ENCODE data around the gene WBP1.
A peak's percentile ranks its signal among the peaks of the same experiment; 100 is the strongest.
"Not testable (repeated sequence)": the region's sequence is repeated elsewhere in the genome, so short reads cannot be mapped to it uniquely, and the experiment has no call there.

WBP1 gene

DNA sequence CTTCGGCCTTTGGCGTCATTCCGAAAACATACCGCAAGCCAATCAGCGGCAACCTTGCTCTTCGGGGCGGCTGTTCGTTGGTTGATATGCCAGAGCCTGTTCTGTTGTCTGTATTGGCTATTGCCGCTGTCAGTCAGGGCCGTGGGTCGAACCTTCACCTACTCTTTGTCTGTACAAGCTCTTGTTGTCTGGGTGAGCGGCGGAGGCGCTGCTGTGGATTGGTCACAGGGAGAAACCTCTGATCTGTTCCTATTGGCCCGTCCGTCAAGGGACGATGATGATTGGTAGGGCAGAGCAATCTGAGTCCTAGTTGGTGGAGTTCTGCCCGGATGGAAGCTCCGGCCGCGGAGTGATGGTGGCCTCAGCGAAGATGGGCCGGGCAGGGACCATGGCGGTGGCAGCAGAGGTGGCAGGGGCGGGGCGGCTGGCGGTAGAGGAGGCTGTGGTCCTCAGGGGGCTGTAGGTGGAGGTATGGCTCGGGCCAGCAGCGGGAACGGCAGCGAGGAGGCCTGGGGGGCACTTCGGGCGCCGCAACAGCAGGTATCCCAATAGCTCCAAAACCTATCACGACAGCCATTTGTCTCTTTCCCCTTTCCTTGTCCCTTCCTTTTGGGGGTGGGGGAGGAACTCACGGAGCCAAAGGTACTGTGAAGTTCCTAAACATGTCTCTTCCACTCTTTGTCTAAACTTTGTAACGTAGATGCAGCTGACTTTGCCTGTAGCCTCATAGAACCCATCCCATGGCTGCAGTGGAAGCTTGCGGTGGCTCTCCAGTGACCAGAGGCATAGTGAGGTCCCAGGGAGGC is at the start of gene WBP1:
Gene WBP1 (plus strand): TSS at position 307 of the 806 bp plus-strand sequence. CDS start 165 bp downstream, at position 472.
- peak; percentile 99 for DNase-seq

DNA sequence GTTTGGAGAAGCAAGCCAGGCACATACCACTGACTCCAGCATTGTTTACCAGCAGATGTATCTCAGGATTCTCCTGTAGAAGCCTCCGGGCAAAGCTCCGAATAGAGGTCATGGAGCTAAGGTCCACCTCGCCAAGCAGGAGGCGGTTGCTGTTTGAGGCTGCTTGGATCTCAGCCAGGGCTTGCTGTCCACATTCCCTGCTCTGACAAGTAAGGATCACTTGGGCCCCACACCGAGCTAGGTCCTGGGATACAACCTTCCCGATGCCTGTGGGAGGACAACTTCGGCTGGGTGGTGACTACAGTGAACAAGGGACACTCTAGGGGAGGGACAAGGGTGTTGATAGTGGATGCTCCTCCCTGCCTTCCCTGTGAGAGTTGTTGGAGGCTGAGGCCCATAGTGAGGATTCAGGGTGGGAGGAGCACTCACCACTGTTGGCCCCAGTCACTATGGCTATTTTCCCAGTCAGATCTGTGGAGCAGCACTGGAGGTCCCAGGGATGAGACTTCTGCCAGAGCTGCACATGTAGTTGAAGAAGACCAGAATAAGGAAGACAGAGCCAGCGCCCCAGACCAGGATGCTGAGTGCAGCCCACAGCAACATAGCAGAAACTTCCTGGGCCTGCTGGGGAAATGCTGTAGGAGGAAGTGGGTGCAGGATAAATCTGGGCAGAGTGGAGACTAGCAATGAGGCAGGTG is 45.1 kb upstream of the WBP1 start:
- DNase-seq = no peak

DNA sequence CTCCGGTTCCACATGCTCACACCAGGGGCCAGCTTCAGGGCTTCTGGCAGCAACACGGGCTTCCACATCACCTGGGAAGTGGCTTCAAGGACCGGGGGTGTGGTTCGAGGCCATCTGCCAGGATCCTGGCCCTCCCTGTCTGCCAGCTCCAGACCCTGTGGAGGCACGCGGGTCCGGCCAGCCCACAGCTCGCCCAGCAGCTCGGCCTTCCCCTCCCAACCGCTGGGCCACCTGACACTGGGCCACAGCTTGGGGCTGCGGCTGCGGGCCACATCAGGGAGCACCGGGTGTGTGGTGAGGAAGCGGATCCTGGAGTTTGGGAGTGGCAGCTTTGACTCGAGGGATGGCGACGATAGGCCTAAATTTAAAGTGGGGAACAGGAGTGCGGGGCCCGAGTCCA is 43.8 kb upstream of the WBP1 start:
- DNase-seq = no peak

DNA sequence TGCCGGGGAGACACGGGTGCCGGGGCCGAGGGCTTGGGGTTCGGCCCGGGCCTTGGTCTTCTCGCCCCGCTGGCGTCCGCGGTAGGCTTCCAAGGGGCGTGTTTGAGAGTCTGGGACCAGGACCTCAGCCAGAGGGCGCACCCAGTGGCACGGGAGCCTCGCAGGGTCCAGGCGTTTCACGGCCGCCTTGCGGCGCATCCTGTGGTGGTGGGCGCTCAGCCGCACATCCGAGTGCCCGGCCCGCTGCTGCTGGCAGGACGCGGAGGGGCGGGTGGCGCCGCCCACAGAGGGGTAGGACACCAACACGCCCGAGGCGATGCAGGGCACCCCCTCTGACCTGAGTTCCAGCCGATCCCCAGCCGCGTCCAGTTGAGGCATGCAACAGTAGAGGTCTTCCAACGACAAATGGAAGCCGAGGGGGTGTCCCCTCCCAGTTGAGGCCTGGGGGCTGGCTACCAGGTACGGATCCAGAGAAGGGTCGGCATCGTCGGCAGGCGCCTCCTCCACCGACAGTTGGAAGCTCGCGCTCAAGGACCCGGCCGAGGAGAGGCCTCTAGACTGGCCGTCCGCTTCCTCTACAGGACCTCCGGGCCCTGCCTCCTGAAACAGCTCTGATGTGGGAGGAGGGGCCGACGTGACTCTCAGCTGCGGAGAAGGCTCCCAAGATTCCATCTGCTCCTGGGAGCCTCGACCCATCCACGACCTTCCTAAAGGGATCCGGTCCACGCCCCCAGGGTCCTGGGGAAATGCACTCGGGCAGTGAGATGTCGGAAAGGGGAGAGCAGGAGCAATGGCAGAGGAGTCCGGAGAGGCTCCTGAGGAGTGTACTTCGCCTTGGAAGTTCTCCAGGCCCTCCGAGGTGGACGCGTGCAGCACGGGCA is 43.1 kb upstream of the WBP1 start:
- DNase-seq = peak; percentile 49 to 56

GRCh38 chr2:74415762-74416395 is 42.4 kb upstream of the WBP1 start:
- DNase-seq = peak in 1 of 2 experiments; percentile 43

- DNase-seq = no peak
Measured at GRCh38 chr2:74416778-74417177, 41.5 kb upstream of the WBP1 start.

- no peak for DNase-seq
Measured at GRCh38 chr2:74417197-74417596, 41.0 kb upstream of the WBP1 start.

- DNase-seq = no peak
Measured at GRCh38 chr2:74417763-74418162, 40.5 kb upstream of the WBP1 start.

GRCh38 chr2:74418312-74418711 is 39.9 kb upstream of the WBP1 start:
- no peak for DNase-seq

GRCh38 chr2:74419345-74419744 is 38.9 kb upstream of the WBP1 start:
- DNase-seq = no peak

DNA sequence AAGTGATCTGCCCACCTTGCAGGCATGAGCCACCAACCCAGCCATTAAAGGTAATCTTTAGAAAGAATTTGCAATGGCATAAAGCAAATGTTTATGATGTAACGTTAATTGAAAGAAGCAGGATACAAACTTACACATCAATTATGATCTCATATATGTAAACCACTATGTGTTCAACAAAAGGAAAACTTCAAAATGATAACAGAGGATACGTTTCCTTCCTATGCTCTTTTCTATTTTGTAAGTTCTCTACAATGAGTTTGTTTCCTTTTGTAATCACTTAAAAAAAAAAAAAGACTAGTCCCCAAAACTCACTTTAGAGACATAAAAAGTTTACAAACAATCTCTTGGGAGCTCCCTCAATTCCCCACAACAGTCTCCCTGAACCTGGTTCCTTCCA is 38.2 kb upstream of the WBP1 start:
- DNase-seq = no peak

DNA sequence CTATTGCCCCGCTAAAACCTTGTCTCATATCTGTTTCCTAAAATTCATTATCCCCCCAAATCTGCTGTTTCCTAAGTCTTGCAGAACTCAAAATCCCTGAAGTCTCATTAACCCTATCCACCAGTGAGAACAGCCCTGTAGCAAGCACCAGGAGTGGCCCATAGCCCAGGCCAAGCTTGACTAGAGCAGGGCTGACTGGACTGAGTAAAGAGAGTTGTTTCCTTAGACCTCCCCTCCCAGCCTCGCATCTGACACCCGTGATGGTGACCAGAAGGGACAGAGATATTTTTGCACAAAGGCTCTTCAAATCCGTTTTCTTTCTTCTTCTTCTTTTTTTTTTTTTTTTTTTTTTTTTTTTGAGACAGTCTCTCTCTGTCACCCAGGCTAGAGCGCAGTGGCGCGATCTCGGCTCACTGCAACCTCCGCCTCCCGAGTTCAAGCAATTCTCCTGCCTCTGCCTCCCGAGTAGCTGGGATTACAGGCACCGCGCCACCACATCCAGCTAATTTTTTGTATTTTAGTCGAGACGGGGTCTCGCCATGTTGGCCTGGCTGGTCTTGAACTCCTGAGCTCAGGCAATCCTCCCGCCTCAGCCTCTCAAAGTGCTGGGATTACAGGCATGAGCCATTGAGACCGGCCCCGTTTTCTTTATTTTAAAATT is 37.7 kb upstream of the WBP1 start:
- not testable (repeated sequence) for DNase-seq

DNA sequence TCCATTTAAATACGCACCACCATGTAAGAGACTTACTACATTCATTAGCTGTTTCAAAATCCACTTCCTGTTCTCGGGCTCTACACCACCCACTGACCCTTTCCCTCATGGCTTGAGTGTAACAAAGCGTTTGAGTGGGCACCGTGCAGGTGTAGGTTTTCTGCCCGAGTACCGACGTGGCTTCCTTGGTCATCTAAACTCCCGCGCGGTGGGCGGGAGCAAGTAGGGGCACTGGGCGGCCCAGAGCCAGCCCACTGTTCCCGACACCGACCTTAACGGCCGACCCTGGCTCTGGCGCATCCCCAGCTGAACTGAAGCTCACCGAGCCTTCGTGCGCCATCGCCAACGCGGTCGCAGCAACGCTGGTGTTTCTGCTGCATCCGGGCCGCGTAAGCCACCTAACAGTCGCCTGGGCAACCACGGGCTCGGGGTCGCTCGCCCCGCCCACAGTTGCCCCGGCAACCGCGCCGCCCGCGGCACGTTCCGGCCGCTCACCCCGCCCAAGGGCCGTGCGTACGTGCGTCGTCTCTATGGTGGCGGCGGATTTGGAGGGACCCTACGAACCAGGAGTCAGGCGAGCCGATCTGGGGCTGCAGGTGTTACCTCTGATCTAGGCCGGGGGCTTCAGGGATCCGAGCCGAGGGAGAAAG is 36.9 kb upstream of the WBP1 start, which contains the start of the genes C2orf81 and WDR54:
Gene C2orf81 (minus strand): TSS at position 399 of the 650 bp plus-strand sequence. CDS start 59 bp downstream, at position 340.
Gene WDR54 (plus strand): TSS at position 510 of the 650 bp plus-strand sequence. CDS start 424 bp downstream, outside the sequence.
- DNase-seq = peak; percentile 93 to 97

DNA sequence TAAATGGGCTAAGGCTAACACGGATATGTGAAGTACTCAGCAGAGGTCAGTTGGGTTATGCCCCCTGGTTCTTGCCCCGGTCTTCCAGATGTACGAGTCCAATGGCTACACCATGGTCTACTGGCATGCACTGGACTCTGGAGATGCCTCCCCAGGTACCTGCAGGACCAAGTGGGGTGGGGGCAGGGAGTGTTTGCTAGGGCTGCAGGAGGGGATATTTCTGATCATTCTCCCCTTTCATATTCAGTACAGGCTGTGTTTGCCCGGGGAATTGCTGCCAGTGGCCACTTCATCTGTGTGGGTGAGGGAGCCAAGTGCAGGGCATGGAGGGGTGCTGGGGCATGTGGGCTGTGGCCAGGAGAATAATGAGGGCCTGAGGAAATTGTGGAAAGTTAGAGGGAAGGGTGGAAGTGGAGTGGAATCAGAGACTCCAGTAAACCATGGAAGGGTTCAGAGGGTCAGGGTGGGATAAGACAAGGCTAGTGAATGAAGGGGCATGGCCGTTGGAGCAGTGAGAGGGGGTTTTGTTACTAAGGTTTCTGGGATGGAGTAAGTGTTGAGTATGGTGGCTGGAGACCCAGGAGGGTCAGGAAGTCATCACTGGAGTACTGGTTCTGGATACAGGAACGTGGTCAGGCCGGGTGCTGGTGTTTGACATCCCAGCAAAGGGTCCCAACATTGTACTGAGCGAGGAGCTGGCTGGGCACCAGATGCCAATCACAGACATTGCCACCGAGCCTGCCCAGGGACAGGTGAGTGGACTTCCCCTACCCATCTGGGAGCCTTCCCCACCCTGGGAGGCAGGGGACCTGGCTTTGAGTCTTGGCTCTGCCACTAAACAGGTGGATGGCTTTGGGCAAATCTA is 34.8 kb upstream of the WBP1 start:
- no peak for DNase-seq

GRCh38 chr2:74424139-74424992 is 33.9 kb upstream of the WBP1 start:
- no peak for DNase-seq

GRCh38 chr2:74424995-74425406 is 33.2 kb upstream of the WBP1 start:
- no peak for DNase-seq

- DNase-seq = no peak
Measured at GRCh38 chr2:74425523-74425922, 32.7 kb upstream of the WBP1 start.

GRCh38 chr2:74426181-74426758 is 32.0 kb upstream of the WBP1 start:
- no peak for DNase-seq

DNA sequence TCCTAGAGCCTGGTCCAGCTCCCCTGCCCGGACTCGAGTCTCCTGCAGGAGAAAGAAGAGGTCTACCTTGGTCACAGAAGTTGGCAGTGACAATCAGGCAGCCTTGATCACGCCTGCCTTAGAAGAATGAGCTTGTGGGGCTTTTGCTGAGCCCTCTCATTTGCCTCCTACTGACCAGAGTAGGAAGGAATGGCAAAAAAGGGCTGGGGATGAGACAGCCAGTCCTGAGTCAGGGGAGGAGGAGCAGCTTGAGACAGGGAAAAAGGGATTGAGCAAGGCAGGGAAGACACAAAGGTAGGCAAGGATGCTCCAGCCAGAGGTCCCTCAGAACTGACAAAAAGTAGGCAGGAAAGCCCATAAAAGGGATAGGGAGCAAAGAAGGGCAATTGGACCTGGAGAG is 30.7 kb upstream of the WBP1 start:
- DNase-seq = no peak

Data from activated T-cell treated with anti-CD3 and anti-CD28 coated beads, Interleukin-2, amount 50 U/mL, for 48 hours (primary cell).